UCSD-AML1 (cell line): Measurements from ENCODE around the gene MGLL.
A peak's percentile ranks its signal among the peaks of the same experiment; 100 is the strongest.
"Not testable (repeated sequence)": the region's sequence is repeated elsewhere in the genome, so short reads cannot be mapped to it uniquely, and the experiment has no call there.

Experiments used
- DNase-seq: peaks from one replicate; lab custom pipeline; 2025; ENCODE audit not compliant: unreplicated experiment; lab: John Stamatoyannopoulos, UW

The MGLL gene

DNA sequence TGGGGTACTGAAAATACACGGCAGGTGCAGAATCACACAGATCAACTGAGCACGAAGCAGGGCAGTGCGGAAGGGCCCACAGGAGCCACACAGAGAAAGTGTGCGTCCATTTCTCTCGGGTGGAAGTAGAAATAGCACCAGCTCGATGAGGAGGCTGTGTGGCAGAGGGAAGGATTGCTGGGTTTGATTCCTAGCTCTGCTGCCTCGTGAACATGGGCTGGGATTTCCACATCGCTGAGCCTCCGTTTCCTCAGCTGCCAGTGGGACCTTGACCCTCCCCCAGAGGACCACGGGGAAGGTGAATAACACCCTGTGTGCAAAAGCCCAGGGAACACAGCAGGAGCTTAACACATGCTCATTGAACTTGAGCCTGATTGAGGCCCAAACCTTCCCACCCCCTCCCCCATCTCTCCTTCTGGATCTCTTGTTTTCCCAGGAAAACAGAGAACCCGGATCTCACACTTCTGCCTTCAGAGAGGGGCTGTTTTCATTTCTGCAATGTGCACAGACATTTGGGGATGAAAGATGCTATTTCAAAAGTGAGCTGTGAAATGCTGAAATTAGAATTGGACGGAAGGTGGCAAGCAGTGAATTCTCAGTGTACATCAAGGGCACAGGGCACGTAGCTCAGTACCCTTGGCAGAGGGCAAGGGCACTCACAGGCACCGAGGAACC lies 111.2 kb downstream of the MGLL start:
- no peak for DNase-seq

DNA sequence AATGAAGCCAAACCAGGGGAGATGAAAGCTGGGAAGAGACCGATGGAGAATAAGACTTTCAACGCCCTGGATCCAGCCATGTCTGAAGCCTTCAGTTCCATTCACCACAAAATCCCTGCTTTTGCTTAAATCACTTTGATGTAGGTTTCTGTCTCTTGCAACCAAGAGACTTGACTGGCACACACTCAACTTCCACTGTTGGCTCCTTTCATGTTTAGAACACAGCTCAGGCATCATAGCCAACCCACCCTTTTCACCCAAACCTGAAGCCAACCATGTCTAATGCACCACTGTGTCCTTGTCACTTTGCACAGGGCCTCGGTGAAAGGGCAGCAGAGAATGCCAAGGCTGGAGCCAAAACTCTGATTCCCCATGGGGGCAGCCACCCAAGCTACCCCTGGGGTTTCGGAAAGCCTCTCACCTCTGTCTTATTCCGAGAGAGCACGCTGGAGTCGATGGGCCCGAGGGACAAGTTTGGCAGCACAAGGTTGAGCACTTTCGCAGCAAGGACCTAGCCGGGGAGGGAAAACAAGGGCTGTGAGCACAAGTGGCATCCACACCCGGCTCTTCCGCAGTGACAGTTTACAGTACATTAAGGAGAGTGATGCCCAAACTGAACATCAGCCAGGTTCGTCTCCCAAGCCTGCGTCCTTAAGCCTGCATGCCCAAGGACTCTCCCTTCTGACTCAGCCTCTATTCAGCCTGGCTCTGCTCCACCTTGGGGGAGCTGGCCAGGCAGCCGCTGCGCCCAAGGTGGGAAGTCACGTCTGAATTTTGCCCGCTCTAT lies 112.0 kb downstream of the MGLL start:
- no peak for DNase-seq

DNA sequence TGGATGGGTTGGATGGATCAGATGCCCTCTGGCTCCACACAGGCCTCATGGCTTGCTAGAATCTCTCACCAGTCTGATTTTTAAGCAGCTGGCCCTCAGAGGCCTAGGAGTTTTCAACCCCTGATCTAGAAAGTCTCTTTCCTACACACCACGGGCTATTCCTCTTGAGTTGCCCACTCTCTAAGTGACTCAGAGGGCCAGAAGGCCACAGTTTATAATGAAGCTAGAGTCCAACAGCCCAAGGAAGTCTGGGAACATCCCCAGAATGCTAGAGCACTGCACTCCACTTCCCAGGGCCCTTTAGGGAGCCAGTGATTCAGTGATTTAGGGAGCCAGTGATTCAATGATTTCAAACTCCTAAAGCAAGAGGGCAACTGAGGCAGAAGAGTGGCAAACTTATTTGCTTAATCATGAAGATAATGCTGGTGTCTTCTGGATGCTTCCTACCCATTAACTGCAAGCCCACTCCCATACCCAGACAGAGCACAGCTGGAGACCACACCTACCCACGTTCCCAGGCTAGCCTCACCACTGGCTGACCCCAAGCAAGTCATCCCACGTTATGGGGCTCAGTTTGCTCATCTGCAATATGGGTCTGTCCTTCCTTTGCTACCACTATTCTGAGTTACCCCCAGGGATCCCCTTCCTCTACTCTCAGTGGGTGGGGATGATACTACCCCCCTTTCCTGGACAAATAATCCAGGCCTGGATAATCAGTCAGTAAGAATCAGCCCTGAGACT lies 112.8 kb downstream of the MGLL start:
- no peak for DNase-seq

DNA sequence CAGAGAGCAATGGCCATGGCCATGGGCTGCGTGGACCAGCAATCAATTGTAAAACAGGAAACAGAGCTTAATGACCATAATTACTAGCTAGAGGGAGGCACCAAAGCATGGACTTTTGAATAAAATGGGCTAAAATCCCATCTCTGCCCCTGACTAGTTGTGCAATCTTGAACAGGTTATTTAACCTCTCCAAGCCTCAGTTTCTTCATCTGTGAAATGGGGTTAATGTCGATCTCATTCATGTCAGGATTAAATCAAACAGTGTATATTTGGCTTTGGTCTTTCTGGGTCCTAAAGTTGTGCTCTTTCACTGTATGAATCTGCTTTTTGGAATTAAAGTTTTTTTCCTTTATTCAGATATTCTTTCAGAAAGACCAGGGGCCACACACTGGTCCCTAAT lies 113.5 kb downstream of the MGLL start:
- no peak for DNase-seq

DNA sequence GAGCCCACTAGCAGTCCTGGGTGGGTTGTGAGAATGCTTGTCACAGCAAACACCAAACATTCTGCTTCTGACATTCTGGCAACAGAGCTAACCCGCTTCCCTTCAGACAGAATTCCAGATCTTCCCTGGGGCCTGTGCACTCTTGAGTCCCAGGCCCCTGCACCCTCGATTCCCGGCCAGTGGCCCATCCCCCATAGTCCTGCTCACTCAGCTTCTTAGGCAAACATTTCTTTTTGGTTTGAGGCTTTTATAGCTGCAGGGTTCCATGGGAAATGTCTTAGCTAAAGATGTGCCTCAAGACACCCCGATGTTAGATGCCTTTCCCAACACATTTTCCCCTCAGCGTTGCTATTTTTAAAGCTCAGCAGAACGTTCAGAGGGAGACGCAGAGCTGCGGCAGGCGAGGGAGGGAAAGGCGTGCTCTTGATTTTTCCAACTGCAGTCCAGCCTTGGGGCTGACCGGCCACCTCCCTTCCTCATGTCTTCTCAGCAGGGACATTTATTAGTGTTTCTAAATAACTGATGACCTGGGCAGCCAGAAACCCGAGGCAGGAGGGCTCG lies 114.4 kb downstream of the MGLL start:
- DNase-seq: no peak

DNA sequence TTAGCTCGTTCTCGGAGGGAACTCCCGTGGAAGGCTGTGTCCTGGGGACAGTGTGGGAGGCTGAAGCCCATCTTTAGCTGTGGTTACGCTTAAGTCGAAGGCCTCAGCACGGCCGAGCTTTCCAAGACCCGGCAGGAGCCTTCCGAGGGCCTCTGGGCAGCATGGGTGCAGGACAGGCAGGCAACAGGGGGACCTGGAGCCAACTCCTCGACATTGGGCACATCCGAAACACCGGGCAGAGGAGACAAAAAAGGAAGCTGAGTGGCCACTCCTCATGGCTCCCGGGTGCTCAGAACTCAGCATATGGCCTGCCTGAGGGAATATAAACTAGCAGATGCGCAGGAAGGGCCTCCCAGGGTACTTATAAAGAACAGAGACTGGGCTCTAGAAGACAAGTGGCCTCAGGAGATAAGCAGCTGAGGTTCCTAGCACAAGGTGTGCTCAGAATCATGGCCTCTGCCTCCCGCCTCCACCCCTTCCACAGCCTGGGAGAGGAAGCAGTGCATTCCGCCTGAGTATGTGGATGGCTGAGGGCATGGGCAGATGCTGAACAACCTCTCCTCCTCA lies 115.4 kb downstream of the MGLL start:
- DNase-seq: no peak

DNA sequence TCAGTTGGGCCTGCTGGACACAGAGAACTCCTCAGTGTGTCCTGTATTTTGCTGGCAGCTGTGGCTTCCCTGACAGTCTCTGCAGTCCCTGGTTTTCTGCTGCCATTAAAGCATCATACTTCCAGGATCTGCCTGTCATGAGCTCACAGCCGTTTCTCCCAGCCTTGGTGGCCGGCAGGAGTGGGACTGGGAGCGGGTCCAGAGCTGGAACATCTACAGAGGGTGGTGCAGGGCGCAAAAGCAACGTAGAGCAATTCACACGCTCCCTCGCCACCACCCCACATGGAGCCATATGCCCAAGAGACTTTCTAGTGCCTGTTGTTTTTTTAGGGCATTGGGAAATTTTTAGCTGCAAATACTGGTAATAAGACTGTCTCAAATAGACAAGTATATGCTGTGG lies 116.0 kb downstream of the MGLL start:
- DNase-seq: no peak

DNA sequence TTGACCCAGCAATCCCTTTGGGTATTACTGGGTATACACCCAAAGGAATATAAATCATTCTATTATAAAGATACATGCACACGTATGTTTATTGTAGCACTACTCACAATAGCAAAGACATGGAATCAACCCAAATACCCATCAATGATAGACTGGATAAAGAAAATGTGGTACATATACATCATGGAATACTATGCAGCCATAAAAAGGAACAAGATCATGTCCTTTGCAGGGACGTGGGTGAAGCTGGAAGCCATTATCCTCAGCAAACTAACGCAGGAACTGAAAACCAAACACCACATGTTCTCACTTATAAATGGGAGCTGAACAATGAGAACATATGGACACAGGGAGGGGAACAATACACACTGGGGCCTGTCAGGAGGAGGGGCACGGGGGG lies 117.5 kb downstream of the MGLL start:
- not testable (repeated sequence) for DNase-seq

DNA sequence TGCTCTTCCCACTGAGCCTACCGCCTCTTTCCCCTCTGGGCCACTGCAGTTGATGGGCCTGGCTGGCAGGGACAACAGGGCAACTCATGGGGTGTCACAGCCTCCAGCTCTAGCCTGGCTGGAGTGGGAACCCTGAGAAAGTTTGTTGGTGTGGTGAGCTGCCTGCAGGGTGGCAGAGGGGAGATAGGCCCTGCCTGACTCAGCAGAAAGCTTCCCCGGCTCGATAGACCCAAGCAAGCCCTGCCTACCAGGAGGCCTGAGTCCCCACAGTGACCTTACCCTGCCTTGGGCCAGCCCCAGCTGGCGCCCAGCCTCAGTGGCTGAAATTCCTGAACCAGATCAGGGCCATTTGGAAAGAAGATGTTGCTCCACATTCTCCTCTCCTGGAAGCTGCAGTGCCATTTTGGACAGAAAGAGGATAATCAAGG lies 120.2 kb downstream of the MGLL start:
- DNase-seq: peak; percentile 46

DNA sequence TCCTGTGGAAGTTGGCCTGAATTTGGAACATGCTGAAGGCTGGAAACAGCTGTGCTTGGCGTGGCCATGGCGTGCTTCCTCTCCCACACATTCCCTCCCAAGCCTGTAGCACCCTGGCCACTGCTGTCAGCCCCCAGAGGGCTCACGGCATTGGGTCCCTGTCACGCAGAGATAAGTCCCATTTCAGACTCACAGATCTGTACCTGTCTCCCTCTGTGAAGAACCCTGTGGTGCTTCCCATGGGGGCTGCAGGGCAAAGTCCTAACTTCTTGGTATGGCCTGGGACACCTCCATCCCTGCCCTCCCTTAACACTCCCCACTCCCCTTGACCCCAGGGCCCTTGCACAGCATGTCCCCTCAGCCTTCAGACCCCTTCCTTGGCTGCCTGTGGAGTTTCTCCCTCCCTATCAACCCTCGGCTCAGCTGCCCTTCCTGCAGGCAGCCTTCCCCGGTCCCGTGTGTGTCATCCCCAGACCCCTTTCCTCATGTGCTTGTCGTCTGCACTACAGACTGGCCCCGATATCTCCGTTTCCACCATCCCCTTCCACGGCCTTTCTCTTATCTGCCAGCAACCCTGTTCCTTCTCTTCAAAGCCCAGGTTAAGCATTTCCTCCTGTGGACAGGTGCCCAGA lies 120.9 kb downstream of the MGLL start:
- DNase-seq: no peak

DNA sequence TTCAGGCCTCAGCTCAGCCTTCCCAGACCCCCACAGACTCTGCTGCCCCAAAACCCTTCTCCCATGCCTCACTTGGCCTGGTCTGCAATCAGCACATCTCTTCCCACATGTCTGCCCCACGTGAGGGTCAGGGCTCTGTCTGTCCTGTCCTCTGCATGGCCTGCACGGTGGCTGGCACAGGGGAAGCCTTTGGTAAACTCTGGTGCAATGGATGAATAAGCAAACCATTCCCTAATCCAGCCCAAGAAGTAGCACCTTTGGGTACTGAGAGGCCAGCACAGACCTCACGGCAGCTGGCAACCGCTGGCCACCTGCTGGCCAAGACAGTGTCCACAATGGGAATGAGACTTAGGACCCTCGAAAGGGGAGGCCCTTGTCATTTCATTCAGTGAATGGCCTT lies 121.9 kb downstream of the MGLL start:
- DNase-seq: no peak

DNA sequence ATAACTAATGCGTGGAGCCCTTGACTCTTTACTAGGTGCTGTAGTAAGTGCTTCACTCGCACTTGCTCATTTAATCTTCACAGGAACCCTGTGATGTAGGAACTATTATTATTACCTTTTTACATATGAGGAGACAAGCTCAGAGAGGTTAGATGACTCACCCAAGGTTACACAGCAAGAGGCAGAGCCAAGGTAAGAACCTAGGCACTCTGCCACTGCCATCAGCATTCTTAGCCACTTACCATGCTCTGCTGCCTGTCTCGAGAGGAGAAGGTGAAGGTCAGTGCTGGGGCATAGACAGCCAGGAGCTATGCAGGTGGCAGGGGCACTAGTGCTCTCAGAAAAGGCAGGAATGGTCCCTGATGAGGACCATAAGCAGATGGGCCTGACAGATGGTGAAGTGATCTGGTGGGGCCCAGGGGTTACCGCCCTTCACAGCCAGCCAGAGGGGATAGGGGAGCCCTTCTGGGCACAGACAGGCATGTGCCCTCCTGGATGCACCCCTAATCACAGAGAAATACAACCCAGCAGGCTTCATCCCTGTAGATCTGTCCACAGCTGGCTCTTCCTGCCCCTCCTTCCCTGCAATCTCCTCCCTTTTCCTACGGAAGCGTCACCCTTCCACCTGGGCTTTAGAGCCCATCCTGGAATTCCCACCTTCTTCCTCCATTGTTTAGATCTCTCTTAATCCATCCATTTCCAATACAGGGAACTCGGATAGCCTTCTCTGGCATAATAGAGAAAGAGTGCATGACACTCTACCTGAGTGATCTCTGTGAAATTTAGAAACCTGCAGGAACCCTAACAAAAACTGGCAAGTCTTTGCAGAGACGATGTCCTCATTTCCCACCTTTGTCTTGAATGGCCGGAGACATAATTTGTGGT lies 122.7 kb downstream of the MGLL start:
- DNase-seq: no peak

DNA sequence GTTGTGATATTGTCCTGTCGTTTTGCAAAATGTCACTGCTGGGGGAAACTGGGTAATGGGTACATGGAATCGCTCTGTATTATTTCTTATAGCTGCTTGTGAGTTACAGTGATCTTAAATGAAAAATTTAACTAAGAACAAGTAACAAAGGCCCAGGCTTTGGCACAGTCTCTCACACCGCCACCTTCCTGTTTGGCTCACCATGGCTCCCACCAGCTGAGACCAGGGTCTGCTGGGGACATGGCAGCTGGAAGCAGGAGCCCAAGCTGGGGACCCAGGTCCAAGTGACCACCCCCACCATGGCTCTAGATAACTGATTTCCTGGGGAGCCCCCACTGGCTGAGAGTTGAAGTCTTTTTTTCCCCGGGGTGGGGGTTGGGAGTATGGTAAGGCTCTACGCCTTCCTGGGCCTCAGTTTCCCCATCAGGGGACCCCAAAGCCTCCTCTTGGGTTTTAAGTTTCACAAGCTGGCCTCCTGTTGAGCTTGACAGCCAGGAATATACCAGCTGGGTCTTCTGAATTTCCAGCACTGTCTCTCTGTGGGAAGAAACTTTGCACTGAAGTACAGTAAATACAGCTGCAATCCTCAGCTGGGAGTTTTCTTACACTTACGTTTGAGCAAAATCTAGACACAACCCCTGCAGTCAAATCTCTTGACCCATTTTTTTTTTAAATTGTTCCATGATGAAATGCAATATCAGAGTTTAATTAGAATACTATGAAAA lies 123.5 kb downstream of the MGLL start:
- DNase-seq: no peak

DNA sequence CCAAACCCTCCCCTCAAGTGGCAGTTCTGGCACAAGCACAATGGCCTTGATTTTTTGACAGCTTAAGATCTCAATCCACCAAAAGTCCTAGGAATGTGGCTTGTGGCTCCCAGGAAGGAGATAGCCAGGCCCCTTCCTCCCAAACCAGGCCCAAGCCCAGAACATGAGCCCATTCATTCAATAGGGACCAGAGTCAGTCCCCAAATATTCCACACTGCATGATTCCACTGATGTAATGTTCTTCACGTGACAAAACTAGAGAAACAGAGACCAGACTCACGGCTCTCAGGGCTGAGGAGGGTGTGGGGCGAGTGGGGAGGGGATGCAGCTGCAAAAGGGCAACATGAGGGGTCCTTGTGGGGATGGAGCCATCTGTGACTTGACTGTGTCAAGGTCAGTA lies 124.0 kb downstream of the MGLL start:
- no peak for DNase-seq

DNA sequence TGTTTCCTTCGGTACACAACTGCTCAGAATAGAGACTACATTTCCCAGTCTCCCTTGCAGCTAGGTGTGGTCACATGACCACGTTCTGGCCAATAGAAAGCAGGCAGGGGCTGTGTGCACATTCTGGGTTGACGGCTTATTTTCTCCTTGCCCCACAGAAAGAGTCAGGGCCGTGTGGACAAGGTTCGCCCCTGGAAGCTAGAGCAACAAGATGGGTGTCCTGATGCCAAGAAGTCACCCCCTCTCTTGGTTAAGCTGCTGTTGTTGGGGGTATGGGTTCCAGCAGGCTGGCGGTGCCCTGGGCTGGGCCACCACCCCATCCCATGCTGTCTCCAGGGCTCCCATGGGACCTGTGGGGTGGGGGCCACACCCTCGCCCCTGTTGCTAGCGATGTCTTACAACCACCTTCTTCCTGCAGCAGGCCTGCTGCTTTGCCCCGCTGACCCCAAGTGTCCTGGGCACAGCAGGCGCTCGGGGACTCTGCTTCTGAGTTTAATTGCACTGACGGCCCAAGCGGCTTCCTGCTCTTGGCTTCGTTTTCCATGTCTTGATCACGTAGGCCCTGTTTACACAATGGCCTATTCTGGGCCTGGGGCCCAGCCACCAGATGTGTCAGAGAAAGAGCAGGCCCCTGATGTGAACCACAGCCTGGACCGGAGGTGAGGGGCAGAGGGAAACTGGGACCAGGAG lies 124.6 kb downstream of the MGLL start:
- DNase-seq: peak; percentile 46

DNA sequence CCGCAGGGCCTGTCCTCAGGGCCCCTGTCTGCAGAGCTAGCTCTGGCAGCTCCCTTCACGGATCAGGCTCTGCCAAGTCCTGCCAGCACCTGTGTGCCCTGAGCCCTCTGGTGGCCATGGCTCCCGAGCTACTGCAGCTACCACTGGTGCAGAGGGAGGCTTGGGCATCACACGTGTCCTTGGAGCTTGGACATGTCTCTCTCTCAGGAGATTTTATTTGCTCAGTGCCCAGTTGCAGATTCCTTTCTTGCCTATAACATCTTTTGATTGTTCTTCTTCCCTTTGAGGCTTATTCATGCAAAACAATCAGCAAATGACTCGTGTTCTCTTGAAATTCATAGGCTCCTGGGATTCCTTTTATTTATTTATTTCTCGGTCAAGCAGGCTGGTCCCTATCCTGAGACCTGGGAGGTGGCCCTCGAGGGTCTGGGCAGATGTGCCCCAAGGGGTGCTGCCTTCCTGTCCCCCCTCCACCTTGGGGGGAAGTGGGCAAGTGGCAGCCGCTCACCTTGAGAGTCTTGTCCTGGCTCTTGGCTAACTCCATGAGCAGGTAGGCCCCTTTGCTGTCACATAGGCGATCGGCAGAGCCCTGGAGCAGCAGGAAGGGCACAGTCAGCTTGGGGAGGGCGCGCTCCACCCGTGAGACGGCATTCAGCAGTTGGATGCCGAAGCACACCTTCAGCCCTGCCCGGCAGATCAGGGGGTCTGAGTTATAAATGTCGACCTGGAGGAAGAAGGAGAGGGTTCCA lies 127.7 kb downstream of the MGLL start:
- DNase-seq: peak; percentile 73

DNA sequence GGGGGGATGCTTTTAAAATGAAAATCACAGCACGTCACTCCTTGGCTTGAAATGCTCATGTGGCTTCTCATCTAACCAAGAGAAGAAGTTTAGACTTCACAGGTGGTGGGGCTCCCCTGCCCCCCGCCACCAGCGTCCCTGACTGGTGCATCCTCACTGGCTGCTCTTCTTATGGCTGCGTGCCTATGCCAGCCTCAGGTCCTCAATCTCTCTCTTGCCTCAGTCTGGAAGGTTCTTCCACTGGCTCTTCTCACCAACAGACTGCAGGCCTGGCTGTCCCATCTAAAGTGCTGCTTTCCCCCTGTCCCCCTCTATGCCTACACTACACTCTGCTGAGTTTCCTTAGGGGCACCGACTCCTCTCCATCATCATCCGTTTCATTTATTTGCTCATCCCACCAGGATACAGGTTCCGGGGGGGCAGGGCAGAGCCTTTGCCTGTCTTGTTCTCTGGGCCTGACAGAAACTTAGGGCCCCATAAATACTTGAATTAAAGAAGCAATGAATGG lies 128.9 kb downstream of the MGLL start:
- DNase-seq: no peak
